Naive B cell (primary cell): Measurements from ENCODE around the gene RMND5B. TPM values are rescaled to one million over a fixed set of nuclear protein-coding genes. Genes with fewer than 3 reads are reported as not detected.
A peak's percentile ranks its signal among the peaks of the same experiment; 100 is the strongest.

Source experiments
- ATAC-seq, 2 donors: fragments of 150-1000 bp; cut with Tn5 transposase; 2 replicates each; pipeline ENCODE4 v1.10.0; 2021; ENCODE audit warnings: low read depth in 2 of 2, mild to moderate bottlenecking in 2 of 2, moderate library complexity in 2 of 2
- DNase-seq: peaks from one replicate; pipeline ENCODE4 v3.0.0; 2022
- H3K27ac Mint-ChIP-seq, 6 donors: one replicate each; pipeline ENCODE4 v1.8.0; 2020 to 2022; ENCODE audit warnings: mild to moderate bottlenecking in 6 of 6, mixed read lengths in 6 of 6, moderate library complexity in 5 of 6, inconsistent platforms in 2 of 6
- H3K27me3 Mint-ChIP-seq, 3 donors: one replicate each; pipeline ENCODE4 v1.8.0; 2021 to 2022; ENCODE audit warnings: mixed read lengths in 3 of 3, mild to moderate bottlenecking in 1 of 3
- H3K36me3 Mint-ChIP-seq, 2 donors: one replicate each; pipeline ENCODE4 v1.8.0; 2020 to 2022; ENCODE audit warnings: mixed read lengths in 2 of 2, inconsistent platforms in 1 of 2, mild to moderate bottlenecking in 1 of 2
- H3K4me1 Mint-ChIP-seq, 3 donors: one replicate each; pipeline ENCODE4 v1.8.0; 2020 to 2022; ENCODE audit warnings: mixed read lengths in 3 of 3, inconsistent platforms in 1 of 3, mild to moderate bottlenecking in 1 of 3, moderate library complexity in 1 of 3
- H3K4me3 Mint-ChIP-seq, 8 donors: one replicate each; pipeline ENCODE4 v1.8.0; 2020 to 2022; ENCODE audit warnings: mild to moderate bottlenecking in 8 of 8, mixed read lengths in 8 of 8, moderate library complexity in 8 of 8, inconsistent platforms in 2 of 8
- H3K9me3 Mint-ChIP-seq, 7 donors: one replicate each; pipeline ENCODE4 v1.8.0; 2020 to 2022; ENCODE audit warnings: mixed read lengths in 7 of 7, mild to moderate bottlenecking in 5 of 7, inconsistent platforms in 2 of 7, moderate library complexity in 1 of 7
- polyA plus RNA-seq, 6 donors: library from polyadenylated mRNA; unstranded; fragments of 300-500 nt; fragmentation: Illumina TruSeq; gene quantifications; one replicate each; pipeline ENCODE4 v1.2.3, GENCODE V29; 2021; ENCODE audit warnings: low read depth in 6 of 6

RMND5B gene
- polyA plus RNA-seq, 6 donors from 2014 or later = 36.2 to 82.3 (median 40.3) TPM

- no peak for DNase-seq
- Mint-ChIP-seq H3K36me3 (peaks cover 0 to 7% of the 10 kb centered on the region in 2 donors), H3K27me3 (no peaks in the 10 kb centered on the region), H3K4me1 (peaks cover 30 to 40% (median 35%) of the 10 kb centered on the region in 3 donors), H3K4me3 (peak overlapping the region in 7 of 8 donors; percentile 42 to 98 (median 61)), H3K27ac (peak overlapping the region; percentile 9 to 87 (median 76)), H3K9me3 (no peaks in the 10 kb centered on the region)
- ATAC-seq = no peak
Observed at GRCh38 chr5:178150977-178151734, 20.3 kb downstream of the RMND5B start.

GRCh38 chr5:178152491-178153444, 22.0 kb downstream of the RMND5B start:
- Mint-ChIP-seq H3K9me3 (no peaks in the 10 kb centered on the region), H3K36me3 (peaks cover 0 to 7% of the 10 kb centered on the region in 2 donors), H3K4me1 (peaks cover 30 to 40% (median 35%) of the 10 kb centered on the region in 3 donors), H3K27me3 (no peaks in the 10 kb centered on the region), H3K27ac (peak overlapping the region; percentile 42 to 87 (median 76)), H3K4me3 (peak overlapping the region; percentile 91 to 98 (median 98))
- ATAC-seq = no peak
- DNase-seq = no peak

DNA sequence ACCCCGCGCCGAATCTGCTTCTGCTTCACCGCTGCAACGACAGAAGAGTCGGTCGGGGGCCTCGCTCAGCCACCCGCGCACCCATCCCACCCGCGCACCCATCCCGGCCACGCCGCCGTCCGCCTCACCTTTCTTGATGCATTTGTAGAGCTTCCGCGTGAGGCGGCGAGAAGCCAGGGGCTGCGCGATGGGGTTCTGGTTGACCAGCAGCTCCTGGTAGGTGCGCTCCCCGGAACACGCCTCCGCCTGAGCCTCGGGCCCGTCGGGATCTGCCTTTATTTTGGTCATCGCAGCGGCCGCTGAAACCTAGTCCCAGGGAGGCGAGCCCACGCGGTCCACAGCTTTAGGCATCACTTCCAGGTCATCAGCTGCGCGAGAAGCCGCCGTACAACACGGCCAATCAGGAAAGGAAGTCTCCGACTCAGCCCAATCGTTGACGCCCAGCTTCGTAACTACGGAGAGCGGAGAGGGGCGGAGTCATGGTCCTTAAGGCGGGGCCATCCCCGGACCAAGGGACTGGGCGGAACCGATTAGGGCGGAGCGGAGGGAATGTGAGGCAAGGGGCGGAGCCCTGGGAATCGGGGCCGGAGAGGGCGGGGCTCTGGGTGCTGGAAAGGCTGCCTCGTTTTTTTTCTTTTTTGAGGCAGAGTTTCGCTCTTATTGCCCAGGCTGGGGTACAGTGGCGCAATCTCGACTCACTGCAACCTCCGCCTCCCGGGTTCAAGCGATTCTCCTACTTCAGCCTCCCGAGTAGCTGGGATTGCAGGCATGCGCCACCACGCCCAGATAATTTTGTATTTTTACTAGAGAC, 22.9 kb downstream of the RMND5B start, which contains the start of gene NHP2:
NHP2 (minus strand) TSS at position 356 of the 811 bp plus-strand sequence; CDS start at position 288, 68 bp downstream.
- ATAC-seq (peak; percentile 97 to 98), DNase-seq (peak; percentile 94)
- peak within 1 kb of the TSS; percentile 87 to 97 (median 94) for H3K27ac Mint-ChIP-seq
- no peaks in the 10 kb centered on the region for H3K27me3 Mint-ChIP-seq
- H3K4me1 Mint-ChIP-seq = peaks cover 30 to 40% (median 35%) of the 10 kb centered on the region in 3 donors
- H3K9me3 Mint-ChIP-seq = no peaks in the 10 kb centered on the region
- H3K36me3 Mint-ChIP-seq = peaks cover 0 to 1% of the 10 kb centered on the region in 2 donors
- H3K4me3 Mint-ChIP-seq = peak within 1 kb of the TSS; percentile 91 to 98 (median 98)

GRCh38 chr5:178155065-178155464, 24.3 kb downstream of the RMND5B start:
- Mint-ChIP-seq H3K4me1 (peaks cover 30 to 40% (median 32%) of the 10 kb centered on the region in 3 donors), H3K4me3 (peak overlapping the region in 3 of 8 donors; percentile 91 to 98 (median 98)), H3K36me3 (no peaks in the 10 kb centered on the region), H3K27ac (peak overlapping the region in 2 of 6 donors; percentile 34 to 47), H3K27me3 (no peaks in the 10 kb centered on the region), H3K9me3 (no peaks in the 10 kb centered on the region)
- no peak for DNase-seq
- no peak for ATAC-seq

DNA sequence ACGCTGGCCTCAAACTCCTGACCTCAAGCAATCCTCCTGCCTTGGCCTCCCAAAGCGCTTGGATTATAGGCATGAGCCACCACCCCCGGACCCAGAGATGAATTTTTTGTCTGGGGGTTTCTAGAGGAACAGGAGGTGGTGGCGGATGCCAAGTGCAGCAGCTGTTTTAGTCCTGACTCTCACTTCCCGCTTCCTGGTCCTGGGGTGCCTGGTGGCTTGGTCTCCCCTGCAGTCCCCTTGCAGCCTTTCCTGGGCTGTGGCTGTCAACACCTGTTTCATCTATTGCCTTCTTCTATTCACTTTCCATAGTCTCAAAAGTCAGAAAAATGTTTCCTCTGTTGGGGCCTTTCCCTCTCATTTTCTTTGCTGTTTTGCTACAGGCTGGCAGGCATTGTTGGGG, 29.4 kb downstream of the RMND5B start:
- Mint-ChIP-seq H3K27me3 (peaks cover 0 to 14% (median 11%) of the 10 kb centered on the region in 3 donors), H3K27ac (peak overlapping the region in 1 of 6 donors; percentile 83), H3K9me3 (no peaks in the 10 kb centered on the region), H3K4me3 (peak overlapping the region in 1 of 8 donors; percentile 51), H3K4me1 (peaks cover 8 to 12% (median 11%) of the 10 kb centered on the region in 3 donors), H3K36me3 (no peaks in the 10 kb centered on the region)
- DNase-seq (no peak), ATAC-seq (no peak)

- no peak for DNase-seq
- Mint-ChIP-seq H3K36me3 (no peaks in the 10 kb centered on the region), H3K9me3 (no peaks in the 10 kb centered on the region), H3K27me3 (peaks cover 0 to 14% (median 11%) of the 10 kb centered on the region in 3 donors), H3K4me1 (peaks cover 8 to 12% (median 11%) of the 10 kb centered on the region in 3 donors), H3K27ac (peak overlapping the region in 1 of 6 donors; percentile 70), H3K4me3 (peak overlapping the region in 1 of 8 donors; percentile 21)
- no peak for ATAC-seq
Observed at GRCh38 chr5:178162481-178162880, 31.7 kb downstream of the RMND5B start.

DNA sequence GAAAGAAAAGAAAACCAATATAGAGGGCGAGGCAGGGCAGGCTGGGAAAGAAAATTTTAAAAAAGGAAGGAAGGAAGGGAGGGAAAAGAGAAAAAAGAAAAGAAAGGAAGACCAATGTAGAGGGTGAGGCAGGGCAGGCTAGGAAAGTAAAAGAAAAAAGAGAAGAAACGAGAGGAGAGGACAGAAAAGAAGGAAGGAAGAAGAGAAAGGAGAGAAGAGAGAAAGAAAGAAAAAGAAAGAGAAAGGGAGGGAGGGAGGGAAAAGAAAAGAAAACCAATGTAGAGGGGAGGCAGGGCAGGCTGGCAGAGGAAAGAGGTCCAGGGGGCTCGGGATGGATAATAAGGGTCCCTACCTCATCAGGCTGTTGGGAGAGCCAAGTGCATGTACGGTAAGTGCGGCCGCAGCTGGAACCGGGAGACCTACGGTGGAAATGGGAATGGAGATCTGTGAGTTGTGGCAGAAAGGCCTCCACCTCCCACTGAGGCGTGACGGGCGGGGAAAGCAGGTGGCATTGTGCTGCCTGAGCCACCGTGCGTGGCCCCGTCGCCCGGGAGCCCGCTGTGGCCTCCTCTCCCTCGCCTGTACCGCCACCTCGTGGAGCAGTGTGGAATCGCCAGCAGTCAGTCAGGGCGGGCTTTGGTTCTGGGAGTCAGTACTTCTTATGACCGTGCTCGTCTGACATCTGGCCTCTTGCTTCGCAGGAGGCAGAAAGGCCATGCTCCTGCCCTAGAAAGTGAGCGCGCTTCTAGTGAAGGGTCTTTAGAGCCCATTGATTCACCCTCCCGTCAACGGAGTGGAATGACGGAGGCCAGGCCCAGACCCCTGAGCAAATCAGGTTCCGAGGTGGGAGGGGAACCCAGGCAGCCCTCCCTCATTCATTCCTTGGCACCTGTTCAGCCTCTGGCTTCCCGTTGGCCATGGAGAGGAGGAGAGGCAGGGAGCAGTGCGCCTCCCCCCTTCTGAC, 33.2 kb downstream of the RMND5B start:
- ATAC-seq (peak; percentile 99), DNase-seq (peak; percentile 88)
- no peaks in the 10 kb centered on the region for H3K36me3 Mint-ChIP-seq
- peaks cover 0 to 14% (median 11%) of the 10 kb centered on the region in 3 donors for H3K27me3 Mint-ChIP-seq
- peak overlapping the region in 6 of 8 donors; percentile 36 to 81 (median 72) for H3K4me3 Mint-ChIP-seq
- peak overlapping the region; percentile 47 to 74 (median 68) for H3K27ac Mint-ChIP-seq
- H3K9me3 Mint-ChIP-seq = no peaks in the 10 kb centered on the region
- H3K4me1 Mint-ChIP-seq = peaks cover 8 to 14% (median 12%) of the 10 kb centered on the region in 3 donors

- DNase-seq (no peak), ATAC-seq (no peak)
- Mint-ChIP-seq H3K4me1 (peaks cover 8 to 14% (median 12%) of the 10 kb centered on the region in 3 donors), H3K4me3 (no peak overlapping the region), H3K27me3 (peaks cover 0 to 14% (median 11%) of the 10 kb centered on the region in 3 donors), H3K36me3 (no peaks in the 10 kb centered on the region), H3K27ac (no peak overlapping the region), H3K9me3 (no peaks in the 10 kb centered on the region)
Observed at GRCh38 chr5:178165581-178165980, 34.8 kb downstream of the RMND5B start.

DNA sequence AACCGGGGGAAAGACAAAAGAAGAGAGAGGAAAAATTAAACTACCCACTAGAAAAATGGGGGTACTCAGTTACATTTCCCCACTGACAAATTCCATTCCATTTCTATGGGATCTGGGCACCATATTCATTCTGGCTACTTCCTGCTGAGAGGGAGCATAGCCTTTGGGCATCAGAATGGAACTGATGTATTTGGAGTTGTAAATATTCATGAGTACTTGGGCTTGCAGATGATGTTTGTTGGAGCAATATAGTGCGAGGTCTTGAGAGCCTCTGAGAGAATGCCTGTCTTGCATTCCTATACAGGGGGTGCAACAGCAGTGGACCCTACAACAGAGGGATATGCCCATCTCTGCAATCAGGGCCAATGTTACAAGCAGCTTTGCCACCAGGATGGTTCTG, 39.6 kb downstream of the RMND5B start:
- Mint-ChIP-seq H3K4me3 (no peak overlapping the region), H3K9me3 (no peaks in the 10 kb centered on the region), H3K4me1 (peaks cover 0 to 3% (median 0%) of the 10 kb centered on the region in 3 donors), H3K27me3 (no peaks in the 10 kb centered on the region), H3K27ac (no peak overlapping the region), H3K36me3 (no peaks in the 10 kb centered on the region)
- ATAC-seq (no peak), DNase-seq (no peak)

DNA sequence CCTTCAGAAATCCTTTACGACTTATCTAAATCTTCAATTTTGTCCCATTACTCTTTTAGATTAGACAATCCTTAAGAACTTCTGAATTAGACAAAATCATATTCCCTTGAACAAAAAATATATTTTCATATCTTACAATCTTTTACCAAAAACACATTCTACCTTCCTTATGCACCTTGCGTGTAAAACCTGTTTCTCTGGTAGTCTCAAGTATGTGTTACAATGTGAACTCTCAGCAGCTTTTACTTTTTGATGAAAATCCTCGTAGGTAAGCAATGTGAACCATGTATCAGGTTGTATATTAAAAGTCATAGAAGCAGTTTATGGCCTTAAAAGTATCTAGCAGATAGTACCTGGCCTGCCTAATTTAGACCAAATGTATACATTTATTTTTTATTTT, 43.6 kb downstream of the RMND5B start:
- H3K4me3 Mint-ChIP-seq = no peak overlapping the region
- H3K27ac Mint-ChIP-seq = no peak overlapping the region
- ATAC-seq (no peak), DNase-seq (no peak)
- no peaks in the 10 kb centered on the region for H3K4me1 Mint-ChIP-seq
- peaks cover 0 to 16% (median 6%) of the 10 kb centered on the region in 3 donors for H3K27me3 Mint-ChIP-seq
- H3K9me3 Mint-ChIP-seq = peaks cover 0 to 5% (median 0%) of the 10 kb centered on the region in 7 donors
- H3K36me3 Mint-ChIP-seq = no peaks in the 10 kb centered on the region

GRCh38 chr5:178176791-178177190, 46.0 kb downstream of the RMND5B start:
- Mint-ChIP-seq H3K27ac (no peak overlapping the region), H3K9me3 (peaks cover 0 to 5% (median 0%) of the 10 kb centered on the region in 7 donors), H3K36me3 (no peaks in the 10 kb centered on the region), H3K4me1 (no peaks in the 10 kb centered on the region), H3K4me3 (no peak overlapping the region), H3K27me3 (peaks cover 0 to 24% (median 6%) of the 10 kb centered on the region in 3 donors)
- ATAC-seq (no peak), DNase-seq (no peak)
